GM21423 (cell line): ENCODE measurements around the gene LDHAL6B.

Experiments used
- ATAC-seq: cut with Tn5 transposase; IDR thresholded peaks from one replicate; pipeline ENCODE4 v1.9.1; 2021; ENCODE audit warnings: mild to moderate bottlenecking, moderate library complexity; ENCODE audit not compliant: unreplicated experiment

The LDHAL6B gene

GRCh38 chr15:59176653-59177316, 29.9 kb upstream of the LDHAL6B start:
- ATAC-seq: no peak

- no peak for ATAC-seq
Measured at GRCh38 chr15:59177317-59177660, 29.4 kb upstream of the LDHAL6B start.

GRCh38 chr15:59178151-59178695, 28.4 kb upstream of the LDHAL6B start:
- no peak for ATAC-seq

GRCh38 chr15:59179717-59180116, 26.9 kb upstream of the LDHAL6B start:
- no peak for ATAC-seq

- no peak for ATAC-seq
Measured at GRCh38 chr15:59180945-59181600, 25.6 kb upstream of the LDHAL6B start.

GRCh38 chr15:59185725-59186124, 20.9 kb upstream of the LDHAL6B start:
- ATAC-seq: no peak

GRCh38 chr15:59186501-59186900, 20.1 kb upstream of the LDHAL6B start:
- ATAC-seq: no peak

GRCh38 chr15:59189241-59189640, 17.4 kb upstream of the LDHAL6B start:
- ATAC-seq: no peak

GRCh38 chr15:59190291-59190690, 16.4 kb upstream of the LDHAL6B start:
- ATAC-seq: no peak

GRCh38 chr15:59191855-59192237, 14.8 kb upstream of the LDHAL6B start:
- ATAC-seq: no peak

- no peak for ATAC-seq
Measured at GRCh38 chr15:59194639-59195325, 11.9 kb upstream of the LDHAL6B start.

- ATAC-seq: no peak
Measured at GRCh38 chr15:59196416-59196815, 10.2 kb upstream of the LDHAL6B start.

GRCh38 chr15:59197454-59197853, 9.2 kb upstream of the LDHAL6B start:
- ATAC-seq: no peak

GRCh38 chr15:59199626-59200465, 6.8 kb upstream of the LDHAL6B start:
- no peak for ATAC-seq

GRCh38 chr15:59200560-59200959, 6.1 kb upstream of the LDHAL6B start:
- no peak for ATAC-seq

- no peak for ATAC-seq
Measured at GRCh38 chr15:59203008-59203407, 3.6 kb upstream of the LDHAL6B start.

- no peak for ATAC-seq
Measured at GRCh38 chr15:59203657-59204056, 3.0 kb upstream of the LDHAL6B start.

- no peak for ATAC-seq
Measured at GRCh38 chr15:59205839-59206622, 612 bp upstream of the LDHAL6B start.

- no peak for ATAC-seq
Measured at GRCh38 chr15:59208613-59209249, 2.1 kb downstream of the LDHAL6B start.

GRCh38 chr15:59210186-59210585, 3.5 kb downstream of the LDHAL6B start:
- ATAC-seq: no peak
